Thymus (tissue), 11 donors: ENCODE data around the gene DAD1. TPM values are rescaled to one million over a fixed set of nuclear protein-coding genes. Genes with fewer than 3 reads are reported as not detected.
"Not testable (repeated sequence)": the region's sequence is repeated elsewhere in the genome, so short reads cannot be mapped to it uniquely, and the experiment has no call there.

Source experiments
- DNase-seq, 9 donors: peaks; one replicate each; pipeline ENCODE4 v3.0.0-alpha.2; 2013; ENCODE audit warnings: low spot score in 9 of 9, low read depth in 6 of 9, missing footprints in 1 of 9
- H3K27ac ChIP-seq, 2 donors: one replicate each; pipeline ENCODE4 v1.5.1; 2013; ENCODE audit warnings: control low read depth in 1 of 2, low read depth in 1 of 2, low read length in 1 of 2, mild to moderate bottlenecking in 1 of 2, moderate library complexity in 1 of 2
- H3K27me3 ChIP-seq, 2 donors: one replicate each; pipeline ENCODE4 v1.5.1; 2013; ENCODE audit warnings: low read length in 1 of 2; ENCODE audit not compliant: control insufficient read depth in 2 of 2, insufficient read depth in 1 of 2
- H3K36me3 ChIP-seq, 2 donors: one replicate each; pipeline ENCODE4 v1.5.1; 2013; ENCODE audit warnings: low read length in 1 of 2, mild to moderate bottlenecking in 1 of 2, moderate library complexity in 1 of 2; ENCODE audit not compliant: control insufficient read depth in 2 of 2, insufficient read depth in 2 of 2
- H3K4me1 ChIP-seq, 2 donors: one replicate each; pipeline ENCODE4 v1.5.1; 2013; ENCODE audit warnings: low read length in 2 of 2; ENCODE audit not compliant: control insufficient read depth in 2 of 2, insufficient read depth in 2 of 2
- H3K4me3 ChIP-seq, 2 donors: one replicate each; pipeline ENCODE4 v1.5.1; 2013; ENCODE audit warnings: low read length in 2 of 2, control low read depth in 1 of 2, mild to moderate bottlenecking in 1 of 2
- H3K9me3 ChIP-seq, 2 donors: one replicate each; pipeline ENCODE4 v1.5.1; 2013; ENCODE audit warnings: low read length in 1 of 2, mild to moderate bottlenecking in 1 of 2; ENCODE audit not compliant: control insufficient read depth in 2 of 2, insufficient read depth in 1 of 2
- WGBS: extraction: QIAGEN DNeasy Blood & Tissue Kit; methylation state at CpG from one replicate; pipeline ENCODE4 v1.1.7; 2013; 5-methylcytosine and 5-hydroxymethylcytosine counted together
- polyA plus RNA-seq: library from polyadenylated mRNA; stranded (reverse); fragments of 200-250 nt; gene quantifications from one replicate; pipeline ENCODE4 v1.2.3, GENCODE V29; 2013
- total RNA-seq: library from RNA; stranded (reverse); fragments of 120-200 nt; gene quantifications from one replicate; pipeline ENCODE4 v1.2.4, GENCODE V29; 2013
- donor health status: healthy.

DAD1 gene
- total and polyA plus RNA-seq, 2 donors: 220 to 237 TPM

GRCh38 chr14:22626590-22626989 is 37.6 kb upstream of the DAD1 start:
- 97% methylated on average over 6 of the region's 6 CpGs for WGBS
- Histone ChIP-seq H3K27me3 (peaks cover 0 to 3% of the 10 kb centered on the region in 2 donors), H3K36me3 (no peaks in the 10 kb centered on the region), H3K4me1 (no peaks in the 10 kb centered on the region), H3K4me3 (no peak overlapping the region), H3K9me3 (peaks cover 0 to 2% of the 10 kb centered on the region in 2 donors), H3K27ac (no peak overlapping the region)
- DNase-seq: no peak

GRCh38 chr14:22623047-22623446 is 34.0 kb upstream of the DAD1 start:
- no peaks in the 10 kb centered on the region for H3K36me3 ChIP-seq
- no peak for DNase-seq
- H3K4me3 ChIP-seq: no peak overlapping the region
- H3K9me3 ChIP-seq: no peaks in the 10 kb centered on the region
- H3K27me3 ChIP-seq: no peaks in the 10 kb centered on the region
- no peak overlapping the region for H3K27ac ChIP-seq
- 5% methylated on average over 2 of the region's 2 CpGs for WGBS
- no peaks in the 10 kb centered on the region for H3K4me1 ChIP-seq

GRCh38 chr14:22622255-22622654 is 33.2 kb upstream of the DAD1 start:
- Histone ChIP-seq H3K4me1 (no peaks in the 10 kb centered on the region), H3K9me3 (no peaks in the 10 kb centered on the region), H3K36me3 (no peaks in the 10 kb centered on the region), H3K27ac (no peak overlapping the region), H3K27me3 (no peaks in the 10 kb centered on the region), H3K4me3 (no peak overlapping the region)
- DNase-seq: no peak
- WGBS: 95% methylated on average over 2 of the region's 2 CpGs

- not testable (repeated sequence) for DNase-seq, H3K9me3 ChIP-seq, H3K4me3 ChIP-seq, H3K36me3 ChIP-seq, H3K4me1 ChIP-seq, H3K27me3 ChIP-seq, H3K27ac ChIP-seq
- WGBS: 96% methylated on average over 2 of the region's 2 CpGs
Measured at GRCh38 chr14:22615765-22616164, 26.7 kb upstream of the DAD1 start.

GRCh38 chr14:22614240-22614799 is 25.3 kb upstream of the DAD1 start:
- 48% methylated on average over 6 of the region's 6 CpGs for WGBS
- no peak for DNase-seq
- no peak overlapping the region for H3K4me3 ChIP-seq
- H3K36me3 ChIP-seq: peaks cover 0 to 5% of the 10 kb centered on the region in 2 donors
- no peak overlapping the region for H3K27ac ChIP-seq
- H3K27me3 ChIP-seq: no peaks in the 10 kb centered on the region
- H3K4me1 ChIP-seq: no peaks in the 10 kb centered on the region
- no peaks in the 10 kb centered on the region for H3K9me3 ChIP-seq

DNA sequence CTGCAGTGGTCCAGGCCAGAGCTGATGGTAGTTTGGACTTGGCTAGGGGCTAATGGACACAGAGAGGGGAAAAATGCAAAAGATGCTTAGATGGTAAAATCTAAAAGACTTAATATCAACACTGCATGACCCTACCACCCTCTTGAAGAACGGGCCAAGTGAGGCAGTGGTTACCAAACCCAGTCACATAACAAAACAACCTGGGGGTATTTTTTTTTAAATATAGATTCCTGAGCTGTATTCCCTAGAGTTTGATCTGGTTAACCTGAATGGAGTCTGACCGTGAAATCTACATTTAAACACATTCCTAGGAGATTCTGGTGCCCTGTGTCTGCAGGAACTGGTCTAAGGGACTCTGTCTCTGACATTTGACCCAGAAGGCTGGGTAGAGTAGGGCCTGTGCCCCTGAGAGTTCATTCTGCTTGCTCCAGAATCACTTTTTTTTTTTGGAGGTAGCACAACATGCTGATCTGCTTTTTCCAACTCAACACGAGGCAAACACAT is 24.8 kb upstream of the DAD1 start:
- no peak overlapping the region for H3K4me3 ChIP-seq
- H3K9me3 ChIP-seq: no peaks in the 10 kb centered on the region
- no peak overlapping the region for H3K27ac ChIP-seq
- no peaks in the 10 kb centered on the region for H3K27me3 ChIP-seq
- H3K4me1 ChIP-seq: no peaks in the 10 kb centered on the region
- 94% methylated on average over 3 of the region's 3 CpGs for WGBS
- DNase-seq: no peak
- peaks cover 0 to 5% of the 10 kb centered on the region in 2 donors for H3K36me3 ChIP-seq

DNA sequence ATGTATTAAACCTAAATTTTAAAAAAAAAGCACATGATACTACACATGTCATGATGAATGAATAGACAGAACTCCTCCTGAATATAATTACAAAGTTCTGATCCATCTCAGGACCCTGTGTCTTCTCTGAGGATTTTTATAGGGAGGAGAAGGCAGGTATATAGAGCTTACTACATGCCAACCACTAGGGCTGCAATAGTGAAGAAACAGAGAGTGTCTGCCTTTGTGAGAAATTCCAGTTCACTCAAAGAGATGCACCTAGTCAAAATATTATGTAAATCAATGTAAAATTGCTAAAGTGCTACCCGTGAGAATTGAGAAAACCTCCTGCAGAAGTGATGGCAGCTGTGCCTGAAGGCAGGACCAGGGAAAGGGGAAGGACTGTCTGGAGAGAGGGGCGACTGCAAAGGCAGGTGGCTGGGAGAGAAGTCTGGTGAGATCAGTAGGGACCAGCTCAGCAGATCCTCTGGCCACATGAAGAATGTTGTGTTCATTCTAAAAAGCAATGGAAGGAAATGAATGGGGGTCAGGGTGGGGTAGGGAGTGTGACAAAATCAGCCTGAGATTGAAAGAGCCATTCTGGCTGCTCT is 24.2 kb upstream of the DAD1 start:
- Histone ChIP-seq H3K4me3 (no peak overlapping the region), H3K27me3 (no peaks in the 10 kb centered on the region), H3K36me3 (peaks cover 0 to 7% of the 10 kb centered on the region in 2 donors), H3K9me3 (no peaks in the 10 kb centered on the region), H3K4me1 (no peaks in the 10 kb centered on the region), H3K27ac (peak overlapping the region in 1 of 2 donors; percentile 31)
- WGBS: 77% methylated on average over 2 of the region's 2 CpGs
- DNase-seq: no peak

- H3K4me1 ChIP-seq: no peaks in the 10 kb centered on the region
- no peak overlapping the region for H3K4me3 ChIP-seq
- DNase-seq: no peak
- H3K27ac ChIP-seq: no peak overlapping the region
- no peaks in the 10 kb centered on the region for H3K9me3 ChIP-seq
- no peaks in the 10 kb centered on the region for H3K27me3 ChIP-seq
- H3K36me3 ChIP-seq: peaks cover 0 to 12% of the 10 kb centered on the region in 2 donors
- WGBS: 98% methylated on average over 2 of the region's 2 CpGs
Measured at GRCh38 chr14:22610931-22611330, 21.9 kb upstream of the DAD1 start.

- WGBS: 96% methylated on average over 3 of the region's 3 CpGs
- Histone ChIP-seq H3K36me3 (peaks cover 0 to 16% of the 10 kb centered on the region in 2 donors), H3K4me3 (no peak overlapping the region)
Measured at GRCh38 chr14:22607291-22607690, 18.3 kb upstream of the DAD1 start.

More at GRCh38 chr14:22607291-22607690, 18.3 kb upstream of the DAD1 start:
- peaks cover 0 to under 1% of the 10 kb centered on the region in 2 donors for H3K27me3 ChIP-seq
- H3K27ac ChIP-seq: no peak overlapping the region
- DNase-seq: no peak
- H3K9me3 ChIP-seq: no peaks in the 10 kb centered on the region
- peaks cover 3% of the 10 kb centered on the region in 2 donors for H3K4me1 ChIP-seq
